Measurements from ENCODE around the gene MOCS1.

The MOCS1 gene

DNA sequence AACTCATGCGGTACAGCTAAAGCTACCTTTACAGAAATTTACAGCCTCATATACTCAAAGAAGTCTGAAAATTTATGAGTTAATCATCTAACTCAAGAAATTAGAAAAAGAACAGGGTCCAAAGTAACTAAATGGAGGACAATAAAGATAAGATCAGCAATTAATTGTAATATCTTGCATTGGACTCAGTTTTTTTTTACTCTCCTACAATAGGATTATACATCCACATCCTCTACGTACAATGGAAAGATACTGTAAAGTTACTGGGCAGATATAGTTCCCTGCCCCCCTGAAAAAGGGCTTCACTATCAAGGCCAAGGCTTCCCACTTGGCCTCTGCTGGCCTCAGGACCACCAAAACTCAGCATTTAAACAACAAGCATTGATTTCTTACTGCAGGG, 31.5 kb upstream of the MOCS1 start:
- Histone ChIP-seq H3K27me3 (ENCODE audit: insufficient read depth, low read length) (peaks cover 33% of the 10 kb centered on the region), H3K79me2 (ENCODE audit: control insufficient read depth, insufficient read depth, low read length, unreplicated experiment) (no peaks in the 10 kb centered on the region), H3K27ac (ENCODE audit: low read depth, low read length) (no peak overlapping the region), H3K36me3 (ENCODE audit: insufficient read depth, low read length) (no peaks in the 10 kb centered on the region), H3K4me3 (ENCODE audit: low read depth, low read length) (no peak overlapping the region), H3K4me1 (ENCODE audit: control insufficient read depth, insufficient read depth, low read length, unreplicated experiment) (no peaks in the 10 kb centered on the region), H2AFZ (ENCODE audit: low read length, unreplicated experiment) (no peak overlapping the region)

DNA sequence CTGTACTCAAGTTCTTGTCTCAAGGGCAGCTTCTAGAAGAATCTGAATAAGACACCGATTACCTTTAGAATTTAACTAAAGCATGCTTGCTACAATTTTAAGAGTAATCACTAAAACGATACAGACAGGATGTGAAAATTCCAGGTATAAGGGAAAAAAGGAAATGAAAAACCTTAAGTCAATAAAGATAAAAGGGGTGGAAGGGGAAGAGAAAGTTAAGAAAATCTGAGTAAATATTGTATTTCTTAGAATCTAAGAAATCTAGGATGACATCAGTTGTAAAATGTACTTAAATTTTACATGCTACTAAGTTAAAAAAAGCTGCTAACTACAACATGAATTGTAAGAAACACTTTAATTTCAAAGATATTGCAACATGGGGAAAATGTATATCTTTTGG, 30.3 kb upstream of the MOCS1 start:
- no peak overlapping the region for H3K27ac ChIP-seq (ENCODE audit: low read depth, low read length)
- no peaks in the 10 kb centered on the region for H3K36me3 ChIP-seq (ENCODE audit: insufficient read depth, low read length)
- peaks cover 23% of the 10 kb centered on the region for H3K27me3 ChIP-seq (ENCODE audit: insufficient read depth, low read length)
- H3K4me1 ChIP-seq (ENCODE audit: control insufficient read depth, insufficient read depth, low read length, unreplicated experiment): no peaks in the 10 kb centered on the region
- no peaks in the 10 kb centered on the region for H3K79me2 ChIP-seq (ENCODE audit: control insufficient read depth, insufficient read depth, low read length, unreplicated experiment)
- H3K4me3 ChIP-seq (ENCODE audit: low read depth, low read length): no peak overlapping the region
- no peak overlapping the region for H2AFZ ChIP-seq (ENCODE audit: low read length, unreplicated experiment)

DNA sequence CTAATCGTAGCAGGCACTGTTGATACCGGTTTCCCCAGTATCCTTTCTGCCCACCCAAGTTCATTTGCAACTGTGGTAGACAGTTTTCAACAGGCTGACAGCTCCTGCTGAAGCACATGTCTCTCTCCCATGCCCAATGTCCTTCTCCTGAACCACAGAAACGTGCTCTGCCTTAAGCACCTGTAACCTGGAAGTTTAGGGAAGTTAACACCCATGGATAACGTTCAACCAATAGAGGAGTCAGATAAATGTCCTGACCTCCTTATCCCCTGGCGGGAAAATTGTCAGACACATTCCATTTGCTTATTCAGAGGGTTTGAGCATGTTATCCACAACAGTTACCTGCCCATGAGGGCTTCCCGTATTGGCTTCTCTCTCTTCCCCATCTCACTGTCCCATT, 29.8 kb upstream of the MOCS1 start:
- H3K27me3 ChIP-seq (ENCODE audit: insufficient read depth, low read length): peaks cover 20% of the 10 kb centered on the region
- H3K4me3 ChIP-seq (ENCODE audit: low read depth, low read length): no peak overlapping the region
- H3K4me1 ChIP-seq (ENCODE audit: control insufficient read depth, insufficient read depth, low read length, unreplicated experiment): no peaks in the 10 kb centered on the region
- H3K36me3 ChIP-seq (ENCODE audit: insufficient read depth, low read length): no peaks in the 10 kb centered on the region
- H2AFZ ChIP-seq (ENCODE audit: low read length, unreplicated experiment): no peak overlapping the region
- no peaks in the 10 kb centered on the region for H3K79me2 ChIP-seq (ENCODE audit: control insufficient read depth, insufficient read depth, low read length, unreplicated experiment)
- no peak overlapping the region for H3K27ac ChIP-seq (ENCODE audit: low read depth, low read length)

DNA sequence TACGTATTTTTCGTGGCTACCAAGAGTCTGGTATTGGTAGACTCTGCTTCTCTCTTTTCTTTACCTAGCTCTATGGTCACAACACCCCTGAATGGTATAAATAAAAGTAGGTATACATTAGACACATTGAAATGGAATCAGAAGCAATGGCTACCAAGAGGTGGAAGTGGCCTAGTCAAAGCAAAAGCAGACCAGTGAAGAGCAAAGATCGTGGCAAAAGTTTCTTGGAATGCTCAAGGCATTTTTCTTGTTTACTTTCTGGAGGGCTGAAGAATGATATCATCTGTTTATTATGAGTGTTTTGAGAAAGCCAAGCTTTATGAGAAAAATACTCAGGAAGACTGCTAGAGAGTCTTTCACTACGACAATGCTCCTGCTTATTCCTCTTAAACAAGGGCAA, 28.6 kb upstream of the MOCS1 start:
- H3K79me2 ChIP-seq (ENCODE audit: control insufficient read depth, insufficient read depth, low read length, unreplicated experiment): no peaks in the 10 kb centered on the region
- H2AFZ ChIP-seq (ENCODE audit: low read length, unreplicated experiment): no peak overlapping the region
- H3K36me3 ChIP-seq (ENCODE audit: insufficient read depth, low read length): no peaks in the 10 kb centered on the region
- H3K27me3 ChIP-seq (ENCODE audit: insufficient read depth, low read length): peaks cover 14% of the 10 kb centered on the region
- no peak overlapping the region for H3K4me3 ChIP-seq (ENCODE audit: low read depth, low read length)
- H3K4me1 ChIP-seq (ENCODE audit: control insufficient read depth, insufficient read depth, low read length, unreplicated experiment): no peaks in the 10 kb centered on the region
- no peak overlapping the region for H3K27ac ChIP-seq (ENCODE audit: low read depth, low read length)

DNA sequence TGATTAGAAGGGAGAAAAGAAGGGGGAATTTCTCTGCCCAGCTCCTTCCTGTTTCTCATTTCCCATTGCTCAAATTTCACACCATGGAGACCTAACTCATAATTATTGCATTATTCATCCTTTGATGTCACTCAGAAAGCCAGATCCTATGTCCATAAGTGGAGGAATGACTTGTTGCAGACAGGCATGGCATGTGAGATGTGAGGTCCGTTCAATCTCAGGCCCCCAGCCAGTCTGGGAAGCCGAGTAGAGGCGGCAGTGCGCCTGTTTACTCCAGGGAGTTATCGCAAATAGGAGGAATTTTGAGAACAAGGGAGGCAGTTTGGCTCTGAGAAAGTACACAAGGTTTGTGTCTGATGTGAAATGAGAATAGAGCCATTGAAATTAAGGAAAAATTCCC, 26.9 kb upstream of the MOCS1 start:
- H3K27me3 ChIP-seq (ENCODE audit: insufficient read depth, low read length): peaks cover 14% of the 10 kb centered on the region
- H3K4me1 ChIP-seq (ENCODE audit: control insufficient read depth, insufficient read depth, low read length, unreplicated experiment): no peaks in the 10 kb centered on the region
- no peak overlapping the region for H3K4me3 ChIP-seq (ENCODE audit: low read depth, low read length)
- H2AFZ ChIP-seq (ENCODE audit: low read length, unreplicated experiment): no peak overlapping the region
- H3K27ac ChIP-seq (ENCODE audit: low read depth, low read length): no peak overlapping the region
- H3K36me3 ChIP-seq (ENCODE audit: insufficient read depth, low read length): no peaks in the 10 kb centered on the region
- H3K79me2 ChIP-seq (ENCODE audit: control insufficient read depth, insufficient read depth, low read length, unreplicated experiment): no peaks in the 10 kb centered on the region

DNA sequence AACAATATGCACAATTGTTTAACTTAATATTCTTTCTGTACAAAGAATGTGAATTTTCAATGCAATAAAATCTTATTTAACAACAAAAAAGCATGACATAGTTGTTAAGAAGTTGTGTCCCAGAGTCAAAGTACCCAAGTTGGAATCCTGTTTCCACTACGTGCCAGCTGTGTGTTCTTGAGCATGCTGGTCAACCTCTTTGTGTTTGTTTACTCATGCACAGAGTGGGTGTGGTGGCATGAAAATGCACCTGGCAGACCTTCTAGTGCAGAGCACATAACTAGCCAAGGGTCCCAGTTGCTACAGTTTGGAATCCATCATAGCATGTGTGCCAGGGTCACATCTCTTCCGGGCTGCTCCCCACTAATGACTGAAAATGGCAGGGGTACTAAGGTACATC, 24.7 kb upstream of the MOCS1 start:
- Histone ChIP-seq H2AFZ (ENCODE audit: low read length, unreplicated experiment) (no peak overlapping the region), H3K27ac (ENCODE audit: low read depth, low read length) (no peak overlapping the region), H3K4me1 (ENCODE audit: control insufficient read depth, insufficient read depth, low read length, unreplicated experiment) (no peaks in the 10 kb centered on the region), H3K36me3 (ENCODE audit: insufficient read depth, low read length) (no peaks in the 10 kb centered on the region), H3K79me2 (ENCODE audit: control insufficient read depth, insufficient read depth, low read length, unreplicated experiment) (no peaks in the 10 kb centered on the region), H3K27me3 (ENCODE audit: insufficient read depth, low read length) (peaks cover 6% of the 10 kb centered on the region; the same call in 1 of the 2 replicates), H3K4me3 (ENCODE audit: low read depth, low read length) (no peak overlapping the region)

DNA sequence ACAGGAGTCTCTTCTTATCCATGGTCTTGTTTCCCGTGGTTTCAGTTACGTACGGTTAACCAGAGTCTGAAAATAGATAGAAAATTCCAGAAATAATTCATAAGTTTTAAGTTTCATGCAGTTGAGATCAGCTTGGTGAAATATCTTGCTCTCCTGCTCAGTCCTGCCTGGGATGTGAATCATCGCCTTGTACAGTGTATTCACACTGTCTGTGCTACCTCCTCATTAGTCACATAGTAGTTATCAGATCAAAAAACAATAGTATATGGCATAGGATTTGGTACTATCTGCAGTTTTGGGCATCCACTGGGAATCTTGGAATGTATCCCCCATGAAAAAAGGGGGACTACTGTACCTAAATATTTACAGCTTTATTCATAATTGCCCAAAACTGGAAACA, 22.7 kb upstream of the MOCS1 start:
- Histone ChIP-seq H3K27me3 (ENCODE audit: insufficient read depth, low read length) (peaks cover 12% of the 10 kb centered on the region; the same call in 1 of the 2 replicates), H3K36me3 (ENCODE audit: insufficient read depth, low read length) (no peaks in the 10 kb centered on the region), H3K79me2 (ENCODE audit: control insufficient read depth, insufficient read depth, low read length, unreplicated experiment) (no peaks in the 10 kb centered on the region), H3K4me3 (ENCODE audit: low read depth, low read length) (no peak overlapping the region), H2AFZ (ENCODE audit: low read length, unreplicated experiment) (no peak overlapping the region), H3K27ac (ENCODE audit: low read depth, low read length) (no peak overlapping the region), H3K4me1 (ENCODE audit: control insufficient read depth, insufficient read depth, low read length, unreplicated experiment) (no peaks in the 10 kb centered on the region)

DNA sequence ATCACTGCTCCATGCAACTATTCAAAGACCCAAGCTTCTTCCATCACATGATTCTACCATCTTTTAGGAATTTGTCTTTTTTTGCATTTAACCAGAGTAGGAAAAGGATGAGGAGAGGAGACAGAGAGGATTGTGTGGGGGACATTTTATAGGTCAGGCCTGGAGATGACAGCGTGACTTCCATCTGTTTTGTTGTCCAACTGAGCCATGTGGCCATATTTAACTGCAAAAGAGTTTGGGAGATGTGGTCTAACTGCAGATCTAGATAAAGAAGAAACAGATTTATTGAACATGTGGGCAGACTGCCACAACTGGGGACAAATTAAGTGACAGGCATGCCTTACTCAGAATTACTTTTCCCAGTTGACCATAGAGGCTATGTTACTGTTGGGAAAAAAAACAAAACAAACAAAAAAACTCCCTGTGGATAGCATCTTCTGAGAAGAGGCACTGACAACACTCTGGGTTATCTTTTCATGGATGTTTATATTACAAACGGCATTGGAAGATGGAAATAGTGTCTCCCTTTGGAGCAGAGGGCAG, 18.9 kb upstream of the MOCS1 start:
- peaks cover 31% of the 10 kb centered on the region for H3K27me3 ChIP-seq (ENCODE audit: insufficient read depth, low read length)

DNA sequence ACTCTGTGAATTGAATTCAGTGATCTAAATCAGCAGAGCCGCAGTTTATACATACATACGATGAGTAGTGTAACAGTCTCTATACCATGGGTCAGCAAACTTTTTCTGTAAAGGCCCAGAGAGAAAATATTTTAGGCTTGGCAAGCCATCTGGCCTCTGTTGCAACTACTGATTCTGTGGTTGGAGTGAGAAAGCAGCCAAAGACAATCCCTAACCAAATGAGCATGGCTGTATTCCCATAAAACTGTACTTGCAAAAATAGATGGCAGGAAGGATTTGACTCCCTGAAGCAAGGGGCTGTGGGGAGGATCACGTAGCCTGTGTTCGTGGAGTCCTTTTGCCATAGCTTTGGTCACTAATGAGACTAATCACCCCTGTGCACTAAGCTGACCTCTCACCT, 17.9 kb upstream of the MOCS1 start:
- no peak overlapping the region for H2AFZ ChIP-seq (ENCODE audit: low read length, unreplicated experiment)
- H3K4me3 ChIP-seq (ENCODE audit: low read depth, low read length): no peak overlapping the region
- H3K27me3 ChIP-seq (ENCODE audit: insufficient read depth, low read length): peaks cover 36% of the 10 kb centered on the region
- no peaks in the 10 kb centered on the region for H3K36me3 ChIP-seq (ENCODE audit: insufficient read depth, low read length)
- H3K27ac ChIP-seq (ENCODE audit: low read depth, low read length): no peak overlapping the region
- no peaks in the 10 kb centered on the region for H3K4me1 ChIP-seq (ENCODE audit: control insufficient read depth, insufficient read depth, low read length, unreplicated experiment)
- no peaks in the 10 kb centered on the region for H3K79me2 ChIP-seq (ENCODE audit: control insufficient read depth, insufficient read depth, low read length, unreplicated experiment)

More for the DNA sequence above, 18.9 kb upstream of the MOCS1 start:
- Histone ChIP-seq H3K4me3 (ENCODE audit: low read depth, low read length) (no peak overlapping the region), H3K79me2 (ENCODE audit: control insufficient read depth, insufficient read depth, low read length, unreplicated experiment) (no peaks in the 10 kb centered on the region), H3K27ac (ENCODE audit: low read depth, low read length) (no peak overlapping the region), H3K4me1 (ENCODE audit: control insufficient read depth, insufficient read depth, low read length, unreplicated experiment) (no peaks in the 10 kb centered on the region), H2AFZ (ENCODE audit: low read length, unreplicated experiment) (no peak overlapping the region), H3K36me3 (ENCODE audit: insufficient read depth, low read length) (no peaks in the 10 kb centered on the region)

DNA sequence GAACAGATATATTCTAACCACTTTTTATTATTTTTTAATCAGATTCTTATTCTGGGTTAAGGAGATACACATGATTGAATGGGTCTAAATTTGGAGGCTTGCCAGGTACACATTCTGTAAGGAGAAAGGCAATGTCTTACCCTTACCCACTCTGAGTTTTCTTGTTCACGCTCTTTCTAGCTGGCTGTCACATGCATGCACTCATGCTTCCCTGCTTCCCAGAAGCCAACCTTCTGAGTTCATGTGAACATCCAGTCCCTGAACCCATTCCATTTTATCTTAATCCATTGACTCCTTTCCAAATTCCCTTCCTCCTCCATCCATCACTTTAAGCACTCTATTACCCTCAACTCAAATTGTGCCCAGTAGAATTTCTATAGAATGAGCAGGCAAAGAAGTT, 17.5 kb upstream of the MOCS1 start:
- no peaks in the 10 kb centered on the region for H3K36me3 ChIP-seq (ENCODE audit: insufficient read depth, low read length)
- no peak overlapping the region for H3K4me3 ChIP-seq (ENCODE audit: low read depth, low read length)
- no peaks in the 10 kb centered on the region for H3K4me1 ChIP-seq (ENCODE audit: control insufficient read depth, insufficient read depth, low read length, unreplicated experiment)
- H3K27ac ChIP-seq (ENCODE audit: low read depth, low read length): no peak overlapping the region
- H2AFZ ChIP-seq (ENCODE audit: low read length, unreplicated experiment): no peak overlapping the region
- H3K27me3 ChIP-seq (ENCODE audit: insufficient read depth, low read length): peaks cover 40% of the 10 kb centered on the region
- no peaks in the 10 kb centered on the region for H3K79me2 ChIP-seq (ENCODE audit: control insufficient read depth, insufficient read depth, low read length, unreplicated experiment)

DNA sequence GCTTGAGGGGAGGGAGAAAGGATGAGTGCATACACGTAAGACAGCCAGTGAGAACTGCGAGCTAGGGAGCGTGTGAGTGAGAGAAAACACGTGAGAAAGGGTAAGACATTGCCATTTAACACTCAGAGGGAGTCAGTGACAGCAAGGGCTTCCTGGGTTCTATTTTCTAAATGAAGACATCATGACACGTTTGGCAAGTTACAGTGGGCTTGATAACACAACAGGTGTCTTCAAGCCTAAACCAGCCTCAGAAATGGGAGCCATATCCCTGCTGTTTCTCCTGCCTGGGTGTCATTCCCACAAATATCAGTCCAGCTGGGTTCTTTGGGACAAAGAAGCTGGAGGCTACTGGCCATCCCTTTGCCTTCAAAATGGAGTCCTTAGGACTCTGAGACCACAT, 16.9 kb upstream of the MOCS1 start:
- Histone ChIP-seq H3K4me3 (ENCODE audit: low read depth, low read length) (no peak overlapping the region), H3K79me2 (ENCODE audit: control insufficient read depth, insufficient read depth, low read length, unreplicated experiment) (no peaks in the 10 kb centered on the region), H3K27me3 (ENCODE audit: insufficient read depth, low read length) (peaks cover 43% of the 10 kb centered on the region), H2AFZ (ENCODE audit: low read length, unreplicated experiment) (no peak overlapping the region), H3K36me3 (ENCODE audit: insufficient read depth, low read length) (no peaks in the 10 kb centered on the region), H3K27ac (ENCODE audit: low read depth, low read length) (no peak overlapping the region), H3K4me1 (ENCODE audit: control insufficient read depth, insufficient read depth, low read length, unreplicated experiment) (no peaks in the 10 kb centered on the region)
